GM12878 (cell line): ENCODE measurements around the gene PYGB. TPM values are rescaled to one million over a fixed set of nuclear protein-coding genes. Genes with fewer than 3 reads are reported as not detected.

Experiments
- ATAC-seq: fragments of 200-7000 bp; cut with Tn5 transposase; 3 replicates; pipeline ENCODE4 v1.9.1; 2020; ENCODE audit warnings: mild to moderate bottlenecking, moderate library complexity
- BruUV-seq: library from RNA; stranded (reverse); fragments of 400-500 nt; replicated peaks from 2 replicates; lab custom pipeline; 2021; lab: Mats Ljungman, UMichigan
- CTCF ChIA-PET: fragments of 300-600 bp; sonication (Branson Sonifier 250); formaldehyde crosslinking; extraction: SDS; loops from one replicate; lab custom pipeline; 2021; ENCODE audit warnings: inconsistent platforms; lab: Yijun Ruan, JAX
- POLR2A ChIA-PET: fragments of 350-600 bp; formaldehyde crosslinking; extraction: SDS; loops from one replicate; lab custom pipeline; 2021; ENCODE audit warnings: inconsistent platforms; lab: Charles Lee
- RAD21 ChIA-PET: fragments of 300-600 bp; sonication (Branson Sonifier 250); formaldehyde crosslinking; loops from one replicate; lab custom pipeline; 2023; ENCODE audit warnings: antibody characterized with exemption; ENCODE audit not compliant: unreplicated experiment; lab: Charles Lee
- SMC1A ChIA-PET: fragments of 300-600 bp; sonication (Branson Sonifier 250); formaldehyde crosslinking; loops from one replicate; lab custom pipeline; 2023; ENCODE audit not compliant: unreplicated experiment, uncharacterized antibody; lab: Charles Lee
- DNase-seq: peaks from one replicate; pipeline ENCODE4 v3.0.0-alpha.2; 2011; ENCODE audit warnings: low read depth, low spot score
- FAIRE-seq: peaks from 3 replicates; lab custom pipeline; 2011; peaks lifted over from hg19 to GRCh38; lab: Jason Lieb, UNC
- H2AFZ ChIP-seq: 2 replicates; pipeline ENCODE4 v1.6.0; 2011; ENCODE audit warnings: low read depth, low read length, control low read depth; ENCODE audit not compliant: control insufficient read depth
- H3K27ac ChIP-seq: 2 replicates; pipeline ENCODE4 v1.5.1; 2011; ENCODE audit warnings: control low read depth; ENCODE audit not compliant: control insufficient read depth, insufficient read depth
- H3K27me3 ChIP-seq, 2 experiments: replicated peaks in 1 of 2; 2 replicates each; pipeline versions ENCODE4 v1.6.0 to v1.6.1; 2011; ENCODE audit warnings: low read length in 1 of 2; ENCODE audit not compliant: control insufficient read depth in 2 of 2, insufficient read depth in 2 of 2
- H3K36me3 ChIP-seq, 2 experiments: 2 replicates each; pipeline ENCODE4 v1.5.1; 2011; ENCODE audit warnings: low read length in 1 of 2; ENCODE audit not compliant: control insufficient read depth in 2 of 2, insufficient read depth in 2 of 2
- H3K4me1 ChIP-seq: 2 replicates; pipeline ENCODE4 v1.6.1; 2011; ENCODE audit warnings: mild to moderate bottlenecking, low read length, moderate library complexity, mixed read lengths; ENCODE audit not compliant: control insufficient read depth, insufficient read depth
- H3K4me2 ChIP-seq: 2 replicates; pipeline ENCODE4 v1.6.0; 2011; ENCODE audit warnings: control low read depth; ENCODE audit not compliant: control insufficient read depth, insufficient read depth
- H3K4me3 ChIP-seq: fragments of 200-600 bp; sonication (generic); 2 replicates; pipeline ENCODE4 v1.5.1; 2016
- H3K79me2 ChIP-seq: 2 replicates; pipeline ENCODE4 v1.6.0; 2011; ENCODE audit warnings: low read length; ENCODE audit not compliant: control insufficient read depth, insufficient read depth
- H3K9ac ChIP-seq: 2 replicates; pipeline ENCODE4 v1.8.0; 2011; ENCODE audit warnings: low read length, control low read depth, mixed read lengths; ENCODE audit not compliant: control insufficient read depth, insufficient read depth
- H3K9me3 ChIP-seq: replicated peaks from 3 replicates; pipeline ENCODE4 v1.5.1; 2011; ENCODE audit warnings: mild to moderate bottlenecking, low read length; ENCODE audit not compliant: control insufficient read depth, insufficient read depth
- H4K20me1 ChIP-seq: 2 replicates; pipeline ENCODE4 v1.6.0; 2011; ENCODE audit not compliant: control insufficient read depth, insufficient read depth
- ASH2L ChIP-seq: fragments of 300-600, 200-600 bp; sonication (generic); IDR thresholded peaks from 2 replicates; pipeline ENCODE4 v1.6.1; 2017; ENCODE audit warnings: low read depth, mild to moderate bottlenecking, borderline replicate concordance
- ATF7 ChIP-seq: fragments of 450-650 bp; IDR thresholded peaks from 2 replicates; pipeline ENCODE4 v1.6.1; 2016; ENCODE audit warnings: low read depth, mild to moderate bottlenecking
- EGR1 ChIP-seq, 2 experiments: IDR thresholded peaks; 1 replicate in 1 of 2; 2 replicates in 1 of 2; pipeline ENCODE4 v1.6.1; 2011 to 2012; ENCODE audit warnings: low read depth in 2 of 2, low read length in 2 of 2, borderline replicate concordance in 1 of 2, mild to moderate bottlenecking in 1 of 2, moderate library complexity in 1 of 2
- ELK1 ChIP-seq: IDR thresholded peaks from 2 replicates; pipeline ENCODE4 v1.6.1; 2012; ENCODE audit warnings: low read depth, low read length, improper control_type of control experiment
- IKZF1 ChIP-seq: fragments of 450-650 bp; conservative IDR thresholded peaks from 2 replicates; pipeline ENCODE4 v1.6.1; 2017; ENCODE audit warnings: antibody characterized with exemption, mild to moderate bottlenecking
- MTA3 ChIP-seq: IDR thresholded peaks from 2 replicates; pipeline ENCODE4 v1.6.1; 2012; ENCODE audit warnings: low read length, inconsistent platforms, borderline replicate concordance
- NFXL1 ChIP-seq: fragments of 450-650 bp; IDR thresholded peaks from 2 replicates; pipeline ENCODE4 v1.6.1; 2017; ENCODE audit warnings: antibody characterized with exemption, mild to moderate bottlenecking, borderline replicate concordance
- PBX3 ChIP-seq: IDR thresholded peaks from 2 replicates; pipeline ENCODE4 v1.6.1; 2011; ENCODE audit warnings: mild to moderate bottlenecking, low read depth, low read length, moderate library complexity; ENCODE audit not compliant: insufficient replicate concordance
- SRF ChIP-seq, 2 experiments: IDR thresholded peaks; 2 replicates each; pipeline ENCODE4 v1.6.1; 2011; ENCODE audit warnings: low read depth in 2 of 2, low read length in 2 of 2, mild to moderate bottlenecking in 1 of 2, moderate library complexity in 1 of 2
- ZBTB11 ChIP-seq: fragments of 450-650 bp; formaldehyde crosslinking; IDR thresholded peaks from 2 replicates; pipeline ENCODE4 v1.5.0; 2022; ENCODE audit warnings: mild to moderate bottlenecking, missing genetic modification characterization
- WGBS: methylation state at CpG from one replicate; pipeline ENCODE4 v1.1.6; 2016; ENCODE audit warnings: low lambda C conversion rate; ENCODE audit not compliant: insufficient replicate concordance, insufficient coverage; ENCODE audit errors: missing lambda C conversion rate; 5-methylcytosine and 5-hydroxymethylcytosine counted together
- in situ Hi-C: fragments of 300-500 bp; cut with MboI; formaldehyde crosslinking; loops from 9 replicates; pipeline ENCODE4 v1.14.3; 2018; ENCODE audit warnings: mixed read lengths
- intact Hi-C: fragments of 100-400 bp; cut with micrococcal nuclease; formaldehyde crosslinking; loops from one replicate; pipeline ENCODE4 v1.14.2; 2022; ENCODE audit not compliant: unreplicated experiment
- polyA plus RNA-seq, 11 experiments: library from polyadenylated mRNA; depleted of rRNA in 4 of 11; unstranded in 6 of 11; stranded (reverse) in 5 of 11; fragments of >200 nt; fragmentation: Nextera tagmentation in 4 of 11; fragmentation: Illumina TruSeq in 1 of 11; extraction: Ambion mirVana in 4 of 11; extraction: Trizol in 1 of 11; gene quantifications; 1 replicate in 1 of 11; 2 replicates in 10 of 11; pipeline versions ENCODE4 v1.2.1 to v1.2.3, GENCODE V29; 2011 to 2016; ENCODE audit warnings: inconsistent platforms in 2 of 11, missing spikeins in 2 of 11, low read depth in 1 of 11
- total RNA-seq, 4 experiments: library from RNA; depleted of rRNA in 3 of 4; stranded (reverse); fragments of >200 nt in 3 of 4; fragmentation: Illumina TruSeq in 1 of 4; extraction: Trizol in 1 of 4; gene quantifications; 2 replicates each; pipeline versions ENCODE4 v1.2.1 to v1.2.3, GENCODE V29; 2013 to 2021

PYGB gene
- total and polyA plus RNA-seq, 10 of the 15 experiments (the other 5 are each of a cell fraction or from before 2014, with no cell fraction given): 0.34 to 33.5 (median 21.8) TPM

GRCh38 chr20:25276533-25277050, 28.7 kb downstream of the PYGB start:
- H3K27me3 ChIP-seq: no peaks in the 10 kb centered on the region
- no peak overlapping the region for H3K4me2 ChIP-seq
- no peaks in the 10 kb centered on the region for H3K79me2 ChIP-seq
- POLR2A ChIA-PET: no interaction called here
- H3K27ac ChIP-seq: no peak overlapping the region
- 96% methylated on average over 19 of the region's 24 CpGs for WGBS
- ATAC-seq: no peak
- no peak for DNase-seq
- CTCF ChIA-PET: no interaction called here
- H3K4me3 ChIP-seq: no peak overlapping the region
- no peak overlapping the region for H3K9ac ChIP-seq
- BruUV-seq: no TSS peak
- TF ChIP-seq MTA3: no peak
- TF ChIP-seq ELK1: no peak
- no peak for TF ChIP-seq NFXL1
- TF ChIP-seq ATF7: no peak
- no peak for TF ChIP-seq EGR1 (IDR thresholded peaks at IDR 0.05; ENCODE audit: borderline replicate concordance in 1 of 2, low read depth in 2 of 2, low read length in 2 of 2)
- no peak for TF ChIP-seq SRF (IDR thresholded peaks at IDR 0.05; ENCODE audit: low read depth in 2 of 2, low read length in 2 of 2)
- TF ChIP-seq IKZF1: no peak
- no peak for TF ChIP-seq PBX3
- TF ChIP-seq ASH2L: no peak
- no peak for TF ChIP-seq ZBTB11 (CRISPR knock-in tag)
- intact Hi-C loops (no loop called here), in situ Hi-C loops (no loop called here)
- SMC1A ChIA-PET: no interaction called here
- no peaks in the 10 kb centered on the region for H4K20me1 ChIP-seq
- RAD21 ChIA-PET: no interaction called here
- no peaks in the 10 kb centered on the region for H3K9me3 ChIP-seq
- no peak overlapping the region for H2AFZ ChIP-seq
- H3K36me3 ChIP-seq: peaks cover 10 to 40% of the 10 kb centered on the region in 2 experiments
- peaks cover 14% of the 10 kb centered on the region for H3K4me1 ChIP-seq
- no peak for FAIRE-seq
